Left ventricle myocardium superior (tissue), 1 donor: Measurements from ENCODE around the gene DRAM1. TPM values are rescaled to one million over a fixed set of nuclear protein-coding genes. Genes with fewer than 3 reads are reported as not detected.

ENCODE experiments used
- ATAC-seq: fragments of 200-7000 bp; cut with Tn5 transposase; one replicate; pipeline ENCODE4 v1.9.1; 2020; ENCODE audit warnings: mild to moderate bottlenecking, moderate library complexity
- DNase-seq: peaks from one replicate; pipeline ENCODE4 v3.0.0-alpha.2; 2020
- intact Hi-C: fragments of 100-400 bp; cut with micrococcal nuclease; formaldehyde crosslinking; loops from one replicate; pipeline ENCODE4 v1.11.0; 2022
- total RNA-seq: library from RNA; stranded (reverse); fragmentation: NEBNext Ultra II Directional; extraction: Animal tissue kit (Norgen Biotek cat#: 25700); gene quantifications from one replicate; pipeline ENCODE4 v1.2.1, GENCODE V29; 2021
- donor health status: DM: no; HTN: yes; CAD: no; lungs with severe emphysema.

The DRAM1 gene
- total RNA-seq, 1 donor from 2014 or later, result 6.2 TPM

- intact Hi-C loops, result no loop called here
- ATAC-seq, result peak; percentile 60
- DNase-seq, result no peak
These were observed 85.1 kb downstream of the DRAM1 start for GRCh38 chr12:101962486-101962885.

- DNase-seq, result no peak
- no peak for ATAC-seq
- intact Hi-C loops, result no loop called here
These were observed 86.3 kb downstream of the DRAM1 start for GRCh38 chr12:101963697-101964096.

- intact Hi-C loops, result no loop called here
- no peak for ATAC-seq
- DNase-seq, result no peak
These were observed 89.1 kb downstream of the DRAM1 start for GRCh38 chr12:101966496-101966895.

- ATAC-seq (no peak), DNase-seq (no peak)
- intact Hi-C loops, result no loop called here
These were observed 90.1 kb downstream of the DRAM1 start for GRCh38 chr12:101967506-101967905.

- DNase-seq, result no peak
- intact Hi-C loops, result no loop called here
- ATAC-seq, result no peak
These were observed 91.4 kb downstream of the DRAM1 start for GRCh38 chr12:101968770-101969169.

Other genes starting within 250 kb of the DRAM1 start
- 120 TPM for gene CHPT1, start 179.9 kb upstream of the DRAM1 start, total RNA-seq
- gene SYCP3, start 138.1 kb upstream of the DRAM1 start, total RNA-seq, result not detected
- 47.8 TPM for gene GNPTAB, start 46.6 kb upstream of the DRAM1 start, total RNA-seq
- 31.2 TPM for gene WASHC3, start 184.4 kb downstream of the DRAM1 start, total RNA-seq
- gene NUP37, start 242.5 kb downstream of the DRAM1 start, total RNA-seq, result 15.3 TPM
- gene PARPBP, start 242.6 kb downstream of the DRAM1 start, total RNA-seq, result 0.47 TPM